GM13977 (cell line): ENCODE results near the gene RMI1.

Source experiments
- DNase-seq: peaks from one replicate; pipeline ENCODE4 v3.0.0; 2012; ENCODE audit warnings: low spot score
- in situ Hi-C: fragments of 300-500 bp; cut with MboI; formaldehyde crosslinking; loops from one replicate; pipeline ENCODE4 v1.12.0; 2022; ENCODE audit warnings: low sequenced_read_pairs, low pct_unique_long_range_greater_than_20kb, mixed read lengths, inconsistent platforms; ENCODE audit not compliant: unreplicated experiment
- TF ChIP-seq, protein P1 (sequence below): IDR thresholded peaks from 2 replicates; pipeline ENCODE4 v1.5.1; 2012; ENCODE audit warnings: mild to moderate bottlenecking, control low read depth; ENCODE audit not compliant: insufficient read depth; ENCODE audit errors: extremely low read depth, missing control alignments

RMI1 gene

DNA sequence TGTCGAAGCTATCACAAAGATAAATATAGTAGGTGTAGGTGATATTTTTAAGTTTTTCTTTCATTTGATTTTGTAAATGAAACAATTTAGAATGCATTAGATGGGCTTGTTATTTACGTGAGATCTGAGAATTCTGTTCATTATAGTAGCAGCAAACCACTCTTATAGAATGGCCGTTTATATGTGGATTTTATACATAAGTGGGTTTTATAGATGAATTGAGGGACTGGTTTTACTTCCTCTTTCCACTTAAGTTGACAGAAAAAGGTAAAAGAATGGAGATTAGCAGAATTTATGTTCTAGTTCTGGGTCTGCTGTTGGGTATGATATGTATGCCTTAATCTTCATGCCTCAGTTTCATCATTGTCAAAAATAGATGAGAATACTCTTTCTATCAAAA, 5.6 kb downstream of the RMI1 start:
- in situ Hi-C loops, result no loop called here
- DNase-seq, result no peak
- TF ChIP-seq, protein P1, sequence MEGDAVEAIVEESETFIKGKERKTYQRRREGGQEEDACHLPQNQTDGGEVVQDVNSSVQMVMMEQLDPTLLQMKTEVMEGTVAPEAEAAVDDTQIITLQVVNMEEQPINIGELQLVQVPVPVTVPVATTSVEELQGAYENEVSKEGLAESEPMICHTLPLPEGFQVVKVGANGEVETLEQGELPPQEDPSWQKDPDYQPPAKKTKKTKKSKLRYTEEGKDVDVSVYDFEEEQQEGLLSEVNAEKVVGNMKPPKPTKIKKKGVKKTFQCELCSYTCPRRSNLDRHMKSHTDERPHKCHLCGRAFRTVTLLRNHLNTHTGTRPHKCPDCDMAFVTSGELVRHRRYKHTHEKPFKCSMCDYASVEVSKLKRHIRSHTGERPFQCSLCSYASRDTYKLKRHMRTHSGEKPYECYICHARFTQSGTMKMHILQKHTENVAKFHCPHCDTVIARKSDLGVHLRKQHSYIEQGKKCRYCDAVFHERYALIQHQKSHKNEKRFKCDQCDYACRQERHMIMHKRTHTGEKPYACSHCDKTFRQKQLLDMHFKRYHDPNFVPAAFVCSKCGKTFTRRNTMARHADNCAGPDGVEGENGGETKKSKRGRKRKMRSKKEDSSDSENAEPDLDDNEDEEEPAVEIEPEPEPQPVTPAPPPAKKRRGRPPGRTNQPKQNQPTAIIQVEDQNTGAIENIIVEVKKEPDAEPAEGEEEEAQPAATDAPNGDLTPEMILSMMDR, result no peak

DNA sequence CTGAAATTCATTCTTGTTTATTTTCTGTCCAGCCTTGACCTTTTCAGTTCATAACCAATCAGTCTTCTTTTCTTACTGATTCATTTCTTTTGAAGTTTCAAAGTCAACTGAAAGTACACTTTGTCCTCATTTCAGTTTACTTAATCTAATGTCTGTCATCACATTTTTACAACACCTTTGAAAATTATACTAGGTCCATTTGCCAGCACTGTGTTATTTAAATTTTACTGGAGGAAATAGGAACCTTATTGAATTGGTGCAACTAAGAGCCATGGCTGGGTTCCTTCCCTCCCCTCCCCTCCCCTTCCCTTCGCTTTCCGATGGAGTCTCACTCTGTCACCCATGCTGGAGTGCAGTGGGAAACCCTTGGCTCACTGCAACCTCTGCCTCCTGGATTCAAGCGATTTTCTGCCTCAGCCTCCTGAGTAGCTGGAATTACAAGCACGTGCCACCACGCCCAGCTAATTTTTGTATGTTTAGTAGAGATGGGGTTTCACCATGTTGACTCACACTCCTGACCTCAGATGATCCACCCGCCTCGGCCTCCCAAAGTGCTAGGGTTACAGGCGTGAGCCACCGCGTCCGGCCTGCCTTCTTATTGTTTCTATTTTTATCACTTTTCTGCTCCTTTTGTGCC, 6.3 kb downstream of the RMI1 start:
- DNase-seq, result no peak
- TF ChIP-seq, protein P1, result no peak
- in situ Hi-C loops, result no loop called here

DNA sequence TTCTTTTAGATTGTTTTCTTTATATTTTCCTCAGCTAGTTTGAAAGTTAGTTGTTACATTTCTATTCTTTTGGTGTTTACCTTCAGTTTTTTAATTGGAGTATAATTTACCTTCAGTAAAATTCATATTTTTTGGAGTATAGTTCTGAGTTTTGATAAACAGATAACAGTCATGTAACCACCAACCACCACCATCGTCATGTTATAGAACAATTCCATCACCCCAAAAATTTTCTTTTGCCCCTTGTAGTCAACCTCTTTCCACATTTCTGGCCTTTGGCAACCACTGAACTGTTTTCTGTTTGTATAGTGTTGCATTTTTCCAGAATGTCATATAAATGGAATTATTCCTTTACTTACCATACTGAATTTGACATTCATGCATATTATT, 6.8 kb downstream of the RMI1 start:
- in situ Hi-C loops, result no loop called here
- TF ChIP-seq, protein P1, result no peak
- no peak for DNase-seq

DNA sequence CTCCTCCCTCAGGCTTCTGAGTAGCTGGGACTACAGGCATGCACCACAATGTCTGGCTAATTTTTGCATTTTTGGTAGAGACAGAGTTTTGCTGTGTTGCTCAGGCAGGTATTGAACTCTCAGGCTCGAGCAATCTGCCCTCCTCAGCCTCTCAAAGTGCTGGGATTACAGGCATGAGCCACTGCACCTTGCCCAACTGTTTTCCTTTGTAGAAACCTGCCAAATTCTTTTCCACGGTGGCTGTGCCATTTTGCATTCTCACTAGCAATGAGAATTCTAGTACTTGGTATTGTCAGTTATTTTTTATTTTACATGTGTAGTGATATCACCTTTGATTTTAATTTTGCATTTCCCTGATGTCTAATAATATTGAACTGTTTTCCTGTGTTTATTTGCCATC, 7.8 kb downstream of the RMI1 start:
- in situ Hi-C loops, result no loop called here
- DNase-seq, result no peak
- TF ChIP-seq, protein P1, result no peak

DNA sequence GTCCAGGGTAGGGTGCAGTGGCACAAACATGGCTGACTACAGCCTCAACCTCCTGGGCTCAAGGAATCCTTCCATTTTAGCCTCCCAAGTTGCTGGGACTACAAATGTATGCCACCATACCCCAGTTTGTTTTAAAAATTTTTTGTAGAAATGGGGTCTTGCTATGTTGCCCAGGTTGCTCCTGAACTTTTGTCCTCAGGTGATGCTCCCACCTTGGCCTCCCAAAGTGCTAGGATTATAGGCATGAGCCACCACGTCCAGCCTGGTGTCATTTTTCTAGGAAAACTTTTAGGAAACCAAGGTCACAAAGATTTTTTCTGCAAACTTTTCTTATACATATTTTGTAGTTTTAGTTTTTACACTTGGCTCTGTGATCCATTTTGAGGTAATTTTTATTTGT, 10.8 kb downstream of the RMI1 start:
- no peak for DNase-seq
- in situ Hi-C loops, result no loop called here
- TF ChIP-seq, protein P1, result no peak

DNA sequence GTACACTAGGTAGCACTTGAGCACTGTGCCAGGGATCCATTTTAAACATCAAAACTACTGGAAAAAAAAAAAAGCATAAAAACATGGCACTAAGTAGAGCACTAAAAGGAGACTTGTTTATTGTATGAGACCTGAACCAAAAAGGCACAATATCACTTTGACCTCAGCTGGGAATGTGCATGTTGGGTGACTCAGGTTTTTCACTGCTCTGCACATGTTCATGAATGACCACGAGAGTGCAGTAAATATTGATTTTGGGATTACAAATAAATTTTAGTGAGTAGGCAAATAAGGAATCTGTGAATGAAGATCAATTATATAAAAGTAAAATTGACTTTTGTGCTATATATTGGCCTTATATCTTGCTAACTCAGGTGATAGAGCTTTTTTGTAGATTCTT, 11.8 kb downstream of the RMI1 start:
- TF ChIP-seq, protein P1, result no peak
- in situ Hi-C loops, result no loop called here
- no peak for DNase-seq
